RWPE2 (cell line): ENCODE measurements around the gene DUSP22.
"Not testable (repeated sequence)": the region's sequence is repeated elsewhere in the genome, so short reads cannot be mapped to it uniquely, and the experiment has no call there.

Source experiments
- ATAC-seq: fragments of 200-7000 bp; cut with Tn5 transposase; 3 replicates; pipeline ENCODE4 v1.9.1; 2021; ENCODE audit warnings: low read depth
- DNase-seq: peaks from one replicate; pipeline ENCODE4 v3.0.0-alpha.2; 2020; ENCODE audit warnings: low spot score
- H3K27ac ChIP-seq: fragments of 450-650 bp; 2 replicates; pipeline ENCODE4 v1.5.1; 2017; ENCODE audit warnings: mild to moderate bottlenecking; ENCODE audit not compliant: poor library complexity, severe bottlenecking
- H3K27me3 ChIP-seq: fragments of 250-450 bp; sonication (Bioruptor Pico); 2 replicates; pipeline ENCODE4 v1.5.1; 2021; ENCODE audit warnings: mild to moderate bottlenecking, moderate library complexity; ENCODE audit not compliant: insufficient read depth, poor library complexity, severe bottlenecking
- H3K36me3 ChIP-seq: fragments of 250-450 bp; sonication (Bioruptor Pico); 2 replicates; pipeline ENCODE4 v1.5.1; 2020; ENCODE audit warnings: low read depth, mild to moderate bottlenecking, moderate library complexity
- H3K4me1 ChIP-seq: fragments of 250-450 bp; sonication (Bioruptor Pico); 2 replicates; pipeline ENCODE4 v1.5.1; 2021; ENCODE audit warnings: mild to moderate bottlenecking, moderate library complexity; ENCODE audit not compliant: insufficient read depth, poor library complexity, severe bottlenecking
- H3K4me3 ChIP-seq: fragments of 250-450 bp; sonication (Bioruptor Pico); 2 replicates; pipeline ENCODE4 v1.5.1; 2021; ENCODE audit warnings: mild to moderate bottlenecking, moderate library complexity; ENCODE audit not compliant: severe bottlenecking
- H3K9me3 ChIP-seq: fragments of 250-450 bp; sonication (Bioruptor Pico); 2 replicates; pipeline ENCODE4 v1.5.1; 2021; ENCODE audit warnings: mild to moderate bottlenecking, moderate library complexity; ENCODE audit not compliant: severe bottlenecking
- TF ChIP-seq, protein P1 (sequence below): fragments of 450-650 bp; IDR thresholded peaks from one replicate; pipeline ENCODE4 v1.5.1; 2017; ENCODE audit warnings: mild to moderate bottlenecking, moderate library complexity; ENCODE audit not compliant: poor library complexity, severe bottlenecking

DUSP22 gene

DNA sequence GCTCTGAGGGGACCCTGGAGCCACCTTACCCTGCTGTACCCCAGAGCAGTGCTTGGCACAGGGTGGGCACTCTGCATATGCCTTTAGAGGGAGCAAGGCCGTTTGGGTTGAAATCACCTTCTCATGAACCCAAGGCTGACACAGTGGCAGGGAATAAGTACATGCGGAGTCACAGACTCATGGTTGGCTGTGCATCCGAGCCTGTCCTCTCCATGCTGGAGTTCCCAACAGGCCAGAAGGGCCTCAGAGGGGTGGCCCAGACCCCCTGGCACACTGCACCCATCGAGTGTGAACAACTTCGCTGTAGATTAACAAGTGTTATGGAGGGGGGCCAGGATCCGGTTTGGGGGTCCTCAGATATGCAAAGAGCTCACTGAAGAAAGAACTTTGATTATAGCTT lies 78.3 kb downstream of the DUSP22 start:
- no peaks in the 10 kb centered on the region for H3K36me3 ChIP-seq
- no peak for DNase-seq
- H3K9me3 ChIP-seq: peaks cover 11% of the 10 kb centered on the region
- no peak for ATAC-seq
- no peak overlapping the region for H3K4me3 ChIP-seq
- no peaks in the 10 kb centered on the region for H3K4me1 ChIP-seq
- H3K27me3 ChIP-seq: peaks cover 41% of the 10 kb centered on the region
- TF ChIP-seq, protein P1, sequence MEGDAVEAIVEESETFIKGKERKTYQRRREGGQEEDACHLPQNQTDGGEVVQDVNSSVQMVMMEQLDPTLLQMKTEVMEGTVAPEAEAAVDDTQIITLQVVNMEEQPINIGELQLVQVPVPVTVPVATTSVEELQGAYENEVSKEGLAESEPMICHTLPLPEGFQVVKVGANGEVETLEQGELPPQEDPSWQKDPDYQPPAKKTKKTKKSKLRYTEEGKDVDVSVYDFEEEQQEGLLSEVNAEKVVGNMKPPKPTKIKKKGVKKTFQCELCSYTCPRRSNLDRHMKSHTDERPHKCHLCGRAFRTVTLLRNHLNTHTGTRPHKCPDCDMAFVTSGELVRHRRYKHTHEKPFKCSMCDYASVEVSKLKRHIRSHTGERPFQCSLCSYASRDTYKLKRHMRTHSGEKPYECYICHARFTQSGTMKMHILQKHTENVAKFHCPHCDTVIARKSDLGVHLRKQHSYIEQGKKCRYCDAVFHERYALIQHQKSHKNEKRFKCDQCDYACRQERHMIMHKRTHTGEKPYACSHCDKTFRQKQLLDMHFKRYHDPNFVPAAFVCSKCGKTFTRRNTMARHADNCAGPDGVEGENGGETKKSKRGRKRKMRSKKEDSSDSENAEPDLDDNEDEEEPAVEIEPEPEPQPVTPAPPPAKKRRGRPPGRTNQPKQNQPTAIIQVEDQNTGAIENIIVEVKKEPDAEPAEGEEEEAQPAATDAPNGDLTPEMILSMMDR: no peak
- H3K27ac ChIP-seq: no peak overlapping the region

DNA sequence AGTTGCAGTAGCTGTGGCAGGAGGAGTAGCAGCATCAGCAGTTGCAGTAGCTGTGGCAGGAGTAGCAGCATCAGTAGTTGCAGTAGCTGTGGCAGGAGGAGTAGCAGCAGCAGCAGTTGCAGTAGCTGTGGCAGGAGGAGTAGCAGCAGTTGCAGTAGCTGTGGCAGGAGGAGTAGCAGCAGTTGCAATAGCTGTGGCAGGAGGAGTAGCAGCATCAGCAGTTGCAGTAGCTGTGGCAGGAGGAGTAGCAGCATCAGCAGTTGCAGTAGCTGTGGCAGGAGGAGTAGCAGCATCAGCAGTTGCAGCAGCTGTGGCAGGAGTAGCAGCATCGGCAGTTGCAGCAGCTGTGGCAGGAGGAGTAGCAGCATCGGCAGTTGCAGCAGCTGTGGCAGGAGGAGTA lies 79.6 kb downstream of the DUSP22 start:
- Histone ChIP-seq H3K9me3 (peaks cover 16% of the 10 kb centered on the region), H3K27me3 (peaks cover 39% of the 10 kb centered on the region)
- H3K36me3 ChIP-seq, H3K4me1 ChIP-seq, H3K27ac ChIP-seq, H3K4me3 ChIP-seq, ATAC-seq, DNase-seq: not testable (repeated sequence)

DNA sequence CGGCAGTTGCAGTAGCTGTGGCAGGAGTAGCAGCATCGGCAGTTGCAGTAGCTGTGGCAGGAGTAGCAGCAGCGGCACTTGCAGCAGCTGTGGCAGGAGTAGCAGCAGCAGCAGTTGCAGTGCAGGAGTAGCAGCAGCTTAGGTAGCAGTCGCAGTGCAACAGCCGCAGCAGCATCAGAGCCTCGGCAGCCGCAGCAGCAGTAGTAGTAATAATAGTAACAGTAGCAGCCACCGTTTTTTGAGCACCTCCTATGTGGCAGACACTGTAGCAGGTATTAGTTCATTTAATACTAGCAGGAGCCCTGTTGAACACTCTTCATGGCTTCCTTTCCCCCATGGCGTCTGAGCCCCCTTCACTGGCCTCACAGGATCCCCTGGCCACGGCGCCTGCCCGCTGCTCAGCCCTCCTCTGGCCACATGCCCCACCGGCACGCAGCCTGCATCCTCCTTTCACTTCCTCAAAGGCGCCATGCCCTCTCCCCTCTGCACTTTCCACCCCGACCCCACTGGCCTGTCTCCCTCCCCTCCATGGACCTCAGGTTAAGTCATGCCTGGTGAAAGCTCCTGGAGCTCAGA lies 80.1 kb downstream of the DUSP22 start:
- peaks cover 33% of the 10 kb centered on the region for H3K27me3 ChIP-seq
- no peak; the same call in 2 of the 3 replicates for ATAC-seq
- H3K4me1 ChIP-seq: no peaks in the 10 kb centered on the region
- H3K9me3 ChIP-seq: peaks cover 13% of the 10 kb centered on the region
- DNase-seq: no peak
- no peak overlapping the region for H3K27ac ChIP-seq
- H3K4me3 ChIP-seq: no peak overlapping the region
- H3K36me3 ChIP-seq: no peaks in the 10 kb centered on the region
- TF ChIP-seq, protein P1: no peak

DNA sequence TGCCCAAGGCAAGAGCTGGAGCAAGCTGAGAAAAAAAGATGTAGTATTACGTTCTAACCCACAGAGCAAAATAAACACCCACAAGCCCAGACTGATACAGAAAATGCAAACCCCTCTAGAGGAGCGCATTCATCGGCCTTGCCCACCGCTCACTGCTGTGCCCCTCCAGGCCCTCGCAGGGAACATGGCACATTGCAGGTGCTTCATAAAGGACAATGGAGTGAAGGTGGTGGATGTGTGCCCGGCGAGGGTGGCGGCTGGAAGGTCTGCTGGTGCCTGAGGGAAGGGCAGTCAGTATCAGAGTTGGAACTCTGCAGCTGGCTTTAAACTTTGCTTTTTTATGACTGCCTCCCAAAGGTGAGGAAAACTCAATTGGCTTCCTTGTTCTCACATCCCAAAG lies 80.7 kb downstream of the DUSP22 start:
- H3K27me3 ChIP-seq: peaks cover 32% of the 10 kb centered on the region
- H3K4me3 ChIP-seq: no peak overlapping the region

DNA sequence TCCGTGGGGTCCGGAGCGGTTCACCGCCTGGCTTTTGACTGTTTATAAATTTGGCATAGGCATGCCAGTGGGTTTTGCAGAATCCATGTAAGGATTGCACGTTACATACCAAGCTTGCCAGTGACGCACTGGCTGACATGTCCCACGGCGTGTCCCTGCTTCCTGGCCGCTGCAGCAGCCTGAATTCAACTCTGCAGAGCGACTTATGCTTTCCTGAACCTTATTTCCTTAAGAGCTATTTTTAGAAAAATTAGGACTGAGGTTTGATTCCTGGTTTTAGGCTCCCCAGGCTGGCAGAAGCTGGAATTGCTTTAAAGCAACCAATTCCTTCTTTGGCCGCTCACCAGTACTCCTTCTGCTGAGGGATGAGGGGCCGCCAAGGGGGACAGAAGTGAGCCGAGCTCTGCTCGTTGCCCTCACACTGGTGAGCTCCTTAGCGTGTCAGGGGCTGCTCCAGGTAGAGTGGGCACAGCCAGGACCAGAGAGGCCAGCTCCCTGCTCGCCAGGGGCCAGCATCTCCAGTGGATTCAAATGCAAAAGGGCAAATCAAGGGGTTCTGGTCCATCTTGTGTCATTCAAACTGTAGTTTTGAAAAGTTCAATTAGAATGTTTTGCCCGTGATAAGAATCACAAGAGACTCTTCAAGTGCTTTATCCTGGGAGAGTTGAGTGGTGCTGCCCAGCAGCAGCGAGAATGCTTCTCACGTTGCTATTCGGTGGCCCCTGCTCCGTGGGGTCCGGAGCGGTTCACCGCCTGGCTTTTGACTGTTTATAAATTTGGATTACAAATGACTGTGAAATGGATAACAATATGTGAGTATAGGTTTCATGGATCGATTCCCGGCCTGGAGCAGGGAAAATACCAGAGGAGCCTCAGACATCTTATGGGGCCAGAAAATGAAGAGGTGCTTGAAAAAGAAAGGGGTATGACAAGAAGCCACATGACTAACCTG lies 81.8 kb downstream of the DUSP22 start:
- ATAC-seq: 0 out of 3 replicates have a peak, but pooled peaks have one; percentile 27
- no peak overlapping the region for H3K27ac ChIP-seq
- peaks cover 13% of the 10 kb centered on the region for H3K9me3 ChIP-seq
- H3K4me1 ChIP-seq: no peaks in the 10 kb centered on the region
- H3K36me3 ChIP-seq: no peaks in the 10 kb centered on the region
- TF ChIP-seq, protein P1: no peak
- H3K4me3 ChIP-seq: no peak overlapping the region
- peaks cover 28% of the 10 kb centered on the region for H3K27me3 ChIP-seq
- DNase-seq: no peak

More for the DNA sequence above, 80.7 kb downstream of the DUSP22 start:
- peak; percentile 16; the same call in 1 of the 3 replicates for ATAC-seq
- Histone ChIP-seq H3K4me1 (no peaks in the 10 kb centered on the region), H3K36me3 (no peaks in the 10 kb centered on the region), H3K27ac (no peak overlapping the region), H3K9me3 (peaks cover 13% of the 10 kb centered on the region)
- DNase-seq: no peak
- TF ChIP-seq, protein P1: no peak
